GM12878 (cell line): ENCODE results near the gene ARHGAP27. TPM values are rescaled to one million over a fixed set of nuclear protein-coding genes. Genes with fewer than 3 reads are reported as not detected.

Experiments
- ATAC-seq: fragments of 200-7000 bp; cut with Tn5 transposase; 3 replicates; pipeline ENCODE4 v1.9.1; 2020; ENCODE audit warnings: mild to moderate bottlenecking, moderate library complexity
- BruUV-seq: library from RNA; stranded (reverse); fragments of 400-500 nt; replicated peaks from 2 replicates; lab custom pipeline; 2021; lab: Mats Ljungman, UMichigan
- CTCF ChIA-PET: fragments of 300-600 bp; sonication (Branson Sonifier 250); formaldehyde crosslinking; extraction: SDS; loops from one replicate; lab custom pipeline; 2021; ENCODE audit warnings: inconsistent platforms; lab: Yijun Ruan, JAX
- POLR2A ChIA-PET: fragments of 350-600 bp; formaldehyde crosslinking; extraction: SDS; loops from one replicate; lab custom pipeline; 2021; ENCODE audit warnings: inconsistent platforms; lab: Charles Lee
- RAD21 ChIA-PET: fragments of 300-600 bp; sonication (Branson Sonifier 250); formaldehyde crosslinking; loops from one replicate; lab custom pipeline; 2023; ENCODE audit warnings: antibody characterized with exemption; ENCODE audit not compliant: unreplicated experiment; lab: Charles Lee
- SMC1A ChIA-PET: fragments of 300-600 bp; sonication (Branson Sonifier 250); formaldehyde crosslinking; loops from one replicate; lab custom pipeline; 2023; ENCODE audit not compliant: unreplicated experiment, uncharacterized antibody; lab: Charles Lee
- DNase-seq: peaks from one replicate; pipeline ENCODE4 v3.0.0-alpha.2; 2011; ENCODE audit warnings: low read depth, low spot score
- FAIRE-seq: peaks from 3 replicates; lab custom pipeline; 2011; peaks lifted over from hg19 to GRCh38; lab: Jason Lieb, UNC
- H2AFZ ChIP-seq: 2 replicates; pipeline ENCODE4 v1.6.0; 2011; ENCODE audit warnings: low read depth, low read length, control low read depth; ENCODE audit not compliant: control insufficient read depth
- H3K27ac ChIP-seq: 2 replicates; pipeline ENCODE4 v1.5.1; 2011; ENCODE audit warnings: control low read depth; ENCODE audit not compliant: control insufficient read depth, insufficient read depth
- H3K27me3 ChIP-seq, 2 experiments: replicated peaks in 1 of 2; 2 replicates each; pipeline versions ENCODE4 v1.6.0 to v1.6.1; 2011; ENCODE audit warnings: low read length in 1 of 2; ENCODE audit not compliant: control insufficient read depth in 2 of 2, insufficient read depth in 2 of 2
- H3K36me3 ChIP-seq, 2 experiments: 2 replicates each; pipeline ENCODE4 v1.5.1; 2011; ENCODE audit warnings: low read length in 1 of 2; ENCODE audit not compliant: control insufficient read depth in 2 of 2, insufficient read depth in 2 of 2
- H3K4me1 ChIP-seq: 2 replicates; pipeline ENCODE4 v1.6.1; 2011; ENCODE audit warnings: mild to moderate bottlenecking, low read length, moderate library complexity, mixed read lengths; ENCODE audit not compliant: control insufficient read depth, insufficient read depth
- H3K4me2 ChIP-seq: 2 replicates; pipeline ENCODE4 v1.6.0; 2011; ENCODE audit warnings: control low read depth; ENCODE audit not compliant: control insufficient read depth, insufficient read depth
- H3K4me3 ChIP-seq: fragments of 200-600 bp; sonication (generic); 2 replicates; pipeline ENCODE4 v1.5.1; 2016
- H3K79me2 ChIP-seq: 2 replicates; pipeline ENCODE4 v1.6.0; 2011; ENCODE audit warnings: low read length; ENCODE audit not compliant: control insufficient read depth, insufficient read depth
- H3K9ac ChIP-seq: 2 replicates; pipeline ENCODE4 v1.8.0; 2011; ENCODE audit warnings: low read length, control low read depth, mixed read lengths; ENCODE audit not compliant: control insufficient read depth, insufficient read depth
- H3K9me3 ChIP-seq: replicated peaks from 3 replicates; pipeline ENCODE4 v1.5.1; 2011; ENCODE audit warnings: mild to moderate bottlenecking, low read length; ENCODE audit not compliant: control insufficient read depth, insufficient read depth
- H4K20me1 ChIP-seq: 2 replicates; pipeline ENCODE4 v1.6.0; 2011; ENCODE audit not compliant: control insufficient read depth, insufficient read depth
- BRCA1 ChIP-seq: IDR thresholded peaks from 2 replicates; pipeline ENCODE4 v1.6.1; 2011; ENCODE audit warnings: low read depth, low read length, improper control_type of control experiment
- HDGF ChIP-seq: fragments of 450-650 bp; IDR thresholded peaks from 2 replicates; pipeline ENCODE4 v1.6.1; 2016; ENCODE audit warnings: antibody characterized with exemption
- NR2C2 ChIP-seq: IDR thresholded peaks from 2 replicates; pipeline ENCODE4 v1.6.1; 2011; ENCODE audit warnings: borderline replicate concordance, low read depth; ENCODE audit not compliant: control insufficient read depth, insufficient read length
- NR2F1 ChIP-seq: fragments of 450-650 bp; conservative IDR thresholded peaks from 2 replicates; pipeline ENCODE4 v1.6.1; 2017; ENCODE audit warnings: mild to moderate bottlenecking
- POU2F2 ChIP-seq: IDR thresholded peaks from 3 replicates; pipeline ENCODE4 v1.6.1; 2011; ENCODE audit warnings: low read depth, mild to moderate bottlenecking, low read length, borderline replicate concordance
- RB1 ChIP-seq: fragments of 450-650 bp; formaldehyde crosslinking; IDR thresholded peaks from 2 replicates; pipeline ENCODE4 v1.6.1; 2017; ENCODE audit warnings: mild to moderate bottlenecking, borderline replicate concordance
- RCOR1 ChIP-seq: conservative IDR thresholded peaks from 2 replicates; pipeline ENCODE4 v1.6.1; 2012; ENCODE audit warnings: low read depth, low read length, improper control_type of control experiment
- RUNX3 ChIP-seq: IDR thresholded peaks from 2 replicates; pipeline ENCODE4 v1.6.1; 2012; ENCODE audit warnings: low read length, inconsistent platforms
- SMC3 ChIP-seq: IDR thresholded peaks from 2 replicates; pipeline ENCODE4 v1.6.1; 2011; ENCODE audit warnings: low read length, improper control_type of control experiment, borderline replicate concordance
- SREBF1 ChIP-seq: IDR thresholded peaks from 2 replicates; pipeline ENCODE4 v1.6.1; 2012; ENCODE audit warnings: mild to moderate bottlenecking, low read length
- SREBF2 ChIP-seq: IDR thresholded peaks from 2 replicates; pipeline ENCODE4 v1.6.1; 2012; ENCODE audit warnings: mild to moderate bottlenecking, low read length
- WRNIP1 ChIP-seq: IDR thresholded peaks from 2 replicates; pipeline ENCODE4 v1.6.1; 2011; ENCODE audit warnings: low read depth, low read length, improper control_type of control experiment, borderline replicate concordance
- ZNF274 ChIP-seq: IDR thresholded peaks from one replicate; pipeline ENCODE4 v1.8.0; 2011; ENCODE audit not compliant: insufficient read length, insufficient read depth
- WGBS: methylation state at CpG from one replicate; pipeline ENCODE4 v1.1.6; 2016; ENCODE audit warnings: low lambda C conversion rate; ENCODE audit not compliant: insufficient replicate concordance, insufficient coverage; ENCODE audit errors: missing lambda C conversion rate; 5-methylcytosine and 5-hydroxymethylcytosine counted together
- in situ Hi-C: fragments of 300-500 bp; cut with MboI; formaldehyde crosslinking; loops from 9 replicates; pipeline ENCODE4 v1.14.3; 2018; ENCODE audit warnings: mixed read lengths
- intact Hi-C: fragments of 100-400 bp; cut with micrococcal nuclease; formaldehyde crosslinking; loops from one replicate; pipeline ENCODE4 v1.14.2; 2022; ENCODE audit not compliant: unreplicated experiment
- polyA plus RNA-seq, 11 experiments: library from polyadenylated mRNA; depleted of rRNA in 4 of 11; unstranded in 6 of 11; stranded (reverse) in 5 of 11; fragments of >200 nt; fragmentation: Nextera tagmentation in 4 of 11; fragmentation: Illumina TruSeq in 1 of 11; extraction: Ambion mirVana in 4 of 11; extraction: Trizol in 1 of 11; gene quantifications; 1 replicate in 1 of 11; 2 replicates in 10 of 11; pipeline versions ENCODE4 v1.2.1 to v1.2.3, GENCODE V29; 2011 to 2016; ENCODE audit warnings: inconsistent platforms in 2 of 11, missing spikeins in 2 of 11, low read depth in 1 of 11
- total RNA-seq, 4 experiments: library from RNA; depleted of rRNA in 3 of 4; stranded (reverse); fragments of >200 nt in 3 of 4; fragmentation: Illumina TruSeq in 1 of 4; extraction: Trizol in 1 of 4; gene quantifications; 2 replicates each; pipeline versions ENCODE4 v1.2.1 to v1.2.3, GENCODE V29; 2013 to 2021

The ARHGAP27 gene
- total and polyA plus RNA-seq, 10 of the 15 experiments (the other 5 are each of a cell fraction or from before 2014, with no cell fraction given), result 0.64 to 45.7 (median 17.7) TPM

- ChIA-PET RAD21 (interaction anchor here (0.6 to 1.2 kb wide), 3 partner anchors 172 to 251 kb away, joined by 3 to 4 read pairs (median 3); no protein-coding TSS in a partner anchor), POLR2A (interaction anchor here (0.6 to 0.7 kb wide), 3 partner anchors 32 to 257 kb away, joined by 3 to 4 read pairs (median 4); no protein-coding TSS in a partner anchor), SMC1A (interaction anchor here (12.7 kb wide), 1 partner anchor 115 kb away, joined by 184 read pairs; no protein-coding TSS in a partner anchor), CTCF (interaction anchor here (1.2 to 15.5 kb wide), 4 partner anchors 17 to 171 kb away, joined by 3 to 291 read pairs (median 72); partner anchors contain the start of gene FMNL1)
- ATAC-seq, result no peak
- no peak overlapping the region for H3K4me3 ChIP-seq
- no peak for FAIRE-seq
- peaks cover 8 to 10% of the 10 kb centered on the region in 2 experiments; a peak in 3 of 4 replicates for H3K36me3 ChIP-seq
- H3K4me1 ChIP-seq, result no peaks in the 10 kb centered on the region
- no TSS peak for BruUV-seq
- no peak for DNase-seq
- H2AFZ ChIP-seq, result no peak overlapping the region
- TF ChIP-seq RUNX3 (no peak), NR2C2 (no peak), ZNF274 (no peak), RB1 (no peak), SMC3 (no peak), HDGF (no peak), SREBF1 (no peak), POU2F2 (no peak), BRCA1 (no peak), SREBF2 (no peak), NR2F1 (no peak), WRNIP1 (no peak), RCOR1 (no peak)
- H4K20me1 ChIP-seq, result 0 out of 2 replicates have a peak, but pooled peaks cover 2% of the 10 kb centered on the region
- in situ Hi-C loops, result no loop called here
- H3K9ac ChIP-seq, result no peak overlapping the region
- H3K27ac ChIP-seq, result no peak overlapping the region
- H3K9me3 ChIP-seq, result no peaks in the 10 kb centered on the region
- WGBS, result 32% methylated on average over 5 of the region's 5 CpGs
- intact Hi-C loops, result no loop called here
- H3K4me2 ChIP-seq, result no peak overlapping the region
- H3K79me2 ChIP-seq, result no peaks in the 10 kb centered on the region
- no peaks in the 10 kb centered on the region for H3K27me3 ChIP-seq
Observed at GRCh38 chr17:45391291-45391690, 41.4 kb downstream of the ARHGAP27 start.
